ENCODE measurements around the gene ACIN1. TPM values are rescaled to one million over a fixed set of nuclear protein-coding genes. Genes with fewer than 3 reads are reported as not detected.

ACIN1 gene
- total RNA-seq, 1 experiment from 2014 or later: 181 TPM

DNA sequence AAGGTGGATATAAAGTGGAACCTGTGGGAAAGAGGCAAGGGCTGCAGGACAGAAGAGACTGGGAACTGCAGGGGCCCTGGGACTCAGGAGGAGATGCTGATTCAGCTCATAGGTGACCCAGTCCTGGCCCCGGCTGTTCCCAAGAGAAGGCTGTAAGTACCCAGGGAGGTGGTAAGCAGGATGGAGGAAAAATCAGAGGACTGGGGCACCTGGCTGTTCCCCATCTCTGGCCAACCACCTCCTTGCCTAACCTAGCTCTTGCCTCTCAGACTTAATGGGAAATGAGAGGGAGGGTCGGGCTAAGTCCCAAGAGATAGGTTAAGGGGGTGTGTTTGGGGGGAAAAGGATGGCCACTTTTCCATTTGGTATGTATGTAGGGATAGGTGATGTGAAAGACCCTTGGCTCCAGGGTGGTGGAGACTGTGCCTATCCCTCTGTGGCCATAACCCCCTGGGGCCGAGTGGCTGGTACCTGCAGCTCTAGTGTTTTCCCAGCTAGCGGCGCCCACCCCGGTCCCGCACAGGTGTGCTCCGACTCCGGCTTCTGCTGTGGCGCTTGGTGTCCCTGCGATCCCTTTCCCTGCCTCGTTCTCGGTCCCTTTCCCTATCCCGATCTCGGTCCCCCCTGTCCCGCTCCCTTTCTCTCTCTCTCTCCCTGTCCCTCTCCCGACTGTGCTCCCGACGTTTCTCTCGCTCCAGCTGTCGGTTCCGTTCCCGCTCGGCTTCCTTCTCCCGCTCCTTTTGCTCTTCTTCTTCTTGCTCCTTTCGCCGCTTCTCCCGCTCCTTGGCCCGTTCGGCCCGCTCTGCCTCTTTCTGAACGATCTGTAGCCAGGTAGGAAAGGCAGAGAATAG, 36.1 kb downstream of the ACIN1 start:
- TF ChIP-seq, protein P1, sequence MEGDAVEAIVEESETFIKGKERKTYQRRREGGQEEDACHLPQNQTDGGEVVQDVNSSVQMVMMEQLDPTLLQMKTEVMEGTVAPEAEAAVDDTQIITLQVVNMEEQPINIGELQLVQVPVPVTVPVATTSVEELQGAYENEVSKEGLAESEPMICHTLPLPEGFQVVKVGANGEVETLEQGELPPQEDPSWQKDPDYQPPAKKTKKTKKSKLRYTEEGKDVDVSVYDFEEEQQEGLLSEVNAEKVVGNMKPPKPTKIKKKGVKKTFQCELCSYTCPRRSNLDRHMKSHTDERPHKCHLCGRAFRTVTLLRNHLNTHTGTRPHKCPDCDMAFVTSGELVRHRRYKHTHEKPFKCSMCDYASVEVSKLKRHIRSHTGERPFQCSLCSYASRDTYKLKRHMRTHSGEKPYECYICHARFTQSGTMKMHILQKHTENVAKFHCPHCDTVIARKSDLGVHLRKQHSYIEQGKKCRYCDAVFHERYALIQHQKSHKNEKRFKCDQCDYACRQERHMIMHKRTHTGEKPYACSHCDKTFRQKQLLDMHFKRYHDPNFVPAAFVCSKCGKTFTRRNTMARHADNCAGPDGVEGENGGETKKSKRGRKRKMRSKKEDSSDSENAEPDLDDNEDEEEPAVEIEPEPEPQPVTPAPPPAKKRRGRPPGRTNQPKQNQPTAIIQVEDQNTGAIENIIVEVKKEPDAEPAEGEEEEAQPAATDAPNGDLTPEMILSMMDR (IDR thresholded peaks at IDR 0.05; ENCODE audit: unreplicated experiment): no peak
- Mint-ChIP-seq H3K4me3 (ENCODE audit: low read depth, unreplicated experiment) (no peak overlapping the region), H3K9me3 (ENCODE audit: low read depth, unreplicated experiment) (no peaks in the 10 kb centered on the region), H3K4me1 (ENCODE audit: low read depth, unreplicated experiment) (peaks cover 44% of the 10 kb centered on the region), H3K27ac (ENCODE audit: unreplicated experiment) (no peak overlapping the region), H3K27me3 (ENCODE audit: unreplicated experiment) (no peaks in the 10 kb centered on the region), H3K36me3 (ENCODE audit: insufficient read depth, unreplicated experiment) (peaks cover 57% of the 10 kb centered on the region)
- intact Hi-C loops (cut with micrococcal nuclease; ENCODE audit: unreplicated experiment): loop anchor here (1.0 kb wide), 1 partner anchor 130 kb away; the partner anchor contains the start of gene PRMT5
- CTCF ChIA-PET: interaction anchor here (0.8 to 3.0 kb wide), 13 partner anchors 10 to 136 kb away, joined by 3 to 46 read pairs (median 5); partner anchors contain the start of gene AJUBA
- TSS peak; percentile 87 for BruUV-seq (replicated peaks)
- no peak for DNase-seq

DNA sequence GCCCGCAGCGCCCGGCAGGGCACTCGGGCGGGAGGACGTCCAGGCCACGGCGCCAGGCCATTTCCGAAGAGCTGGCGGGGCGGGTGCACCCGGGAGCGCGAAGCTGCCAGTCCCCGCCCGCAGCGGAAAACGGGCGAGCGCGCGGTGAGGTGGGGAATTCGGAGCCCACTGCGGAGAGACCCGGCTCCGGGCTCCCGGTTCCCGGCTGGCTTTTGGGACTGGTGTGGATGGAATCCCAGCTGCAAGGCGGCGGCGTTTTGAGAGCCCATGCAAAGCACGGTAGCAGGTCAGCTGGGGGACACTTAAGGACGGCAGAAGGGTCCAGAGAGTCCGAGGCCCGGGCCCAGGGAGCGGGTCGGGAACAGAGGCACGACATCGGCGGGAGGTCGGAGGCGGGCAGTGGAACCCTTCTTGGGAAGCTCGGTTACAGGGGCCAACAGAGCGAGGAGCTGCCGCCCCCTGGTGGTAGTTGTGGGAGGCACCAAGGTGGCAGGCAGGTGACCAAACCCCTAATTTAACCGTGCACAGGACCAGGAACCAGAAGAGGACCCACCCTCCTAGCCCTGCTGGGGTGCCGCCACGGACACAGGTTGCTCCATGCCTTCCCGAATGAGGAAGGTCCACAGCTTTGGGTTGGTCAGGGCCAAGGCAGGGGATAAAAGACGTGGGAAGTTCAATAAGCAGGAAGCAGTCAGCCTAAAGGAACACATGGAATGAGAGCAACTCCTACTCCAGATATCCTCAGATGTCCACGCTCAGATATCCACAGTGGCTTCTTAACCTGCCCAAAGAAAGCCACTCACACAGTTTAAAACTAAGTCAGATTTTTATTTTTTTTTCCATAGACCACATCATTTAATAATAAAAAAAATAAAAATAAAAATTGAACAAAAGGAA, 36.9 kb downstream of the ACIN1 start:
- no TSS peak for BruUV-seq (replicated peaks)
- H3K27ac Mint-ChIP-seq (ENCODE audit: unreplicated experiment): no peak overlapping the region
- peak overlapping the region; percentile 69 for H3K4me3 Mint-ChIP-seq (ENCODE audit: low read depth, unreplicated experiment)
- H3K4me1 Mint-ChIP-seq (ENCODE audit: low read depth, unreplicated experiment): peaks cover 35% of the 10 kb centered on the region
- no peaks in the 10 kb centered on the region for H3K9me3 Mint-ChIP-seq (ENCODE audit: low read depth, unreplicated experiment)
- CTCF ChIA-PET: interaction anchor here (0.8 to 3.0 kb wide), 12 partner anchors 11 to 137 kb away, joined by 3 to 46 read pairs (median 6); partner anchors contain the start of gene AJUBA
- H3K36me3 Mint-ChIP-seq (ENCODE audit: insufficient read depth, unreplicated experiment): peaks cover 52% of the 10 kb centered on the region
- intact Hi-C loops (cut with micrococcal nuclease; ENCODE audit: unreplicated experiment): loop anchor here (1.0 to 2.0 kb wide), 2 partner anchors 71 to 129 kb away; partner anchors contain the start of gene PRMT5
- TF ChIP-seq, protein P1 (IDR thresholded peaks at IDR 0.05; ENCODE audit: unreplicated experiment): peak; percentile 89
- H3K27me3 Mint-ChIP-seq (ENCODE audit: unreplicated experiment): no peaks in the 10 kb centered on the region
- DNase-seq: peak; percentile 94

DNA sequence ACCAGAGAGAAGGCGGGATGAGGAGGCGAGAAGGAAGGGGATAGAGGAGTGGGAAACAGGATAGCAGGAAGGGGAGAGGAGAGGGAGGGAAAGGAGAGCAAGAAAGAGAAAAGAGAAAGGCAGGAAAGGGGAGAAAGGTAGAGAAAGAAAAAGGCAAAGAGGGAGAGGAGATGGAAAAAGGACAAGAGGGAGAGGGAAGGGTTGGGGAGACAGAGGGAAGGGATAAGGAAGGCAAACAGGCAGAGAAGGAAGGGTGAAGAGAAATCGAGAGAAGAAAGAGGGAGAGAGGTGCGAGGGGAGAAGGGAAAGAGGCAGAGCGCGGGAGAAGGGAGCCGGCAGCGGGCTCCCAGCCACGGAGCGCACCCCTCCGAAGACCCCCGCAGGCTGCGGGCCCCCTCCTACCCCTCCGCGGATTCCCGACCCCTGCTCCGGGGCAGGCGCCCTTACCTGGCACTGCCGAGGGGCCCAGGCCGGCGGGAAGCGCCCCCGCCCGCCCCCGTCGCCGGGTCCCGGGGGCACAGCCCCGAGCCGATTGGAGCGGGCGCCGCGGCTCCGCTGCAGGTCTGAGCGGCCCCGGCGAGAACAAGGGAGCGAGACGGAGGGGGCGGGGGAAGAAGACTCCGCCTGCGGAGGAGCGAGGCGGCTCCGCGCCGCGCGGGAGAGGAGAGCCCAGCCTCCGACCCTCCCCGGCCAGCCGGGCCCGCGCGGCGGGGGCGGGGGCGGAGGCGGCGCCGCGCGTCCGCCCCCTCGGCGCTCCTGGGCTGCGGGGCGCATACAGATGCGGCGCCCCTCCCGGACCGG, 37.8 kb downstream of the ACIN1 start, which contains the start of gene CDH24:
CDH24 (minus strand) TSS at position 565 of the 801 bp plus-strand sequence. CDS start 1,787 bp downstream, outside the sequence.
- peak within 1 kb of the TSS; percentile 81 for H3K27ac Mint-ChIP-seq (ENCODE audit: unreplicated experiment)
- TF ChIP-seq, protein P1 (IDR thresholded peaks at IDR 0.05; ENCODE audit: unreplicated experiment): no peak
- H3K27me3 Mint-ChIP-seq (ENCODE audit: unreplicated experiment): no peaks in the 10 kb centered on the region
- peak; percentile 70 for DNase-seq
- intact Hi-C loops (cut with micrococcal nuclease; ENCODE audit: unreplicated experiment): loop anchor here (2.0 kb wide), 1 partner anchor 70 kb away; no protein-coding TSS in a partner anchor
- peaks cover 26% of the 10 kb centered on the region for H3K4me1 Mint-ChIP-seq (ENCODE audit: low read depth, unreplicated experiment)
- CTCF ChIA-PET: interaction anchor here (1.0 to 3.3 kb wide), 11 partner anchors 12 to 101 kb away, joined by 3 to 46 read pairs (median 6); partner anchors contain the start of gene AJUBA
- H3K4me3 Mint-ChIP-seq (ENCODE audit: low read depth, unreplicated experiment): peak within 1 kb of the TSS; percentile 69
- H3K9me3 Mint-ChIP-seq (ENCODE audit: low read depth, unreplicated experiment): no peaks in the 10 kb centered on the region
- no TSS peak for BruUV-seq (replicated peaks)
- H3K36me3 Mint-ChIP-seq (ENCODE audit: insufficient read depth, unreplicated experiment): peaks cover 45% of the 10 kb centered on the region

All from Calu3 (cell line).